HG02943 (cell line): ENCODE measurements around the gene CCDC187.
"Not testable (repeated sequence)": the region's sequence is repeated elsewhere in the genome, so short reads cannot be mapped to it uniquely, and the experiment has no call there.

Source experiments
- ATAC-seq: cut with Tn5 transposase; IDR thresholded peaks from one replicate; pipeline ENCODE4 v1.9.1; 2021; ENCODE audit warnings: mild to moderate bottlenecking, low read depth, moderate library complexity; ENCODE audit not compliant: unreplicated experiment

Gene CCDC187

GRCh38 chr9:136244969-136245218 lies 59.0 kb downstream of the CCDC187 start:
- no peak for ATAC-seq

- ATAC-seq, result no peak
These were observed 59.5 kb downstream of the CCDC187 start for GRCh38 chr9:136244122-136244968.

GRCh38 chr9:136243631-136244030 lies 60.3 kb downstream of the CCDC187 start:
- ATAC-seq, result no peak

- no peak for ATAC-seq
These were observed 60.9 kb downstream of the CCDC187 start for GRCh38 chr9:136242918-136243525.

GRCh38 chr9:136242248-136242647 lies 61.6 kb downstream of the CCDC187 start:
- no peak for ATAC-seq

GRCh38 chr9:136241542-136241941 lies 62.4 kb downstream of the CCDC187 start:
- no peak for ATAC-seq

- ATAC-seq, result no peak
These were observed 63.0 kb downstream of the CCDC187 start for GRCh38 chr9:136240941-136241340.

GRCh38 chr9:136239983-136240330 lies 63.9 kb downstream of the CCDC187 start:
- no peak for ATAC-seq

GRCh38 chr9:136239135-136239982 lies 64.5 kb downstream of the CCDC187 start:
- ATAC-seq, result no peak

- no peak for ATAC-seq
These were observed 65.6 kb downstream of the CCDC187 start for GRCh38 chr9:136238342-136238732.

GRCh38 chr9:136237486-136238341 lies 66.2 kb downstream of the CCDC187 start:
- no peak for ATAC-seq

- not testable (repeated sequence) for ATAC-seq
These were observed 67.2 kb downstream of the CCDC187 start for GRCh38 chr9:136236471-136237410.

- no peak for ATAC-seq
These were observed 68.0 kb downstream of the CCDC187 start for GRCh38 chr9:136235709-136236455.

GRCh38 chr9:136235171-136235570 lies 68.7 kb downstream of the CCDC187 start:
- no peak for ATAC-seq

- no peak for ATAC-seq
These were observed 69.3 kb downstream of the CCDC187 start for GRCh38 chr9:136234597-136234996.

- no peak for ATAC-seq
These were observed 70.0 kb downstream of the CCDC187 start for GRCh38 chr9:136233868-136234267.

GRCh38 chr9:136233411-136233810 lies 70.5 kb downstream of the CCDC187 start:
- ATAC-seq, result no peak

- no peak for ATAC-seq
These were observed 70.9 kb downstream of the CCDC187 start for GRCh38 chr9:136232969-136233368.
